CD4-positive, alpha-beta T cell (primary cell): Measurements from ENCODE around the gene MAGEA9B. TPM values are rescaled to one million over a fixed set of nuclear protein-coding genes. Genes with fewer than 3 reads are reported as not detected.
A peak's percentile ranks its signal among the peaks of the same experiment; 100 is the strongest.
"Not testable (repeated sequence)": the region's sequence is repeated elsewhere in the genome, so short reads cannot be mapped to it uniquely, and the experiment has no call there.

Experiments used
- ATAC-seq: fragments of 200-7000 bp; cut with Tn5 transposase; one replicate; pipeline ENCODE4 v1.10.0; 2022; ENCODE audit warnings: mild to moderate bottlenecking; ENCODE audit not compliant: poor library complexity
- CTCF ChIA-PET: fragments of 350-600 bp; sonication (Branson Sonifier 250); formaldehyde crosslinking; loops from one replicate; lab custom pipeline; 2021; ENCODE audit warnings: antibody characterized with exemption, inconsistent platforms; lab: Charles Lee
- POLR2A ChIA-PET: fragments of 350-600 bp; sonication (Branson Sonifier 250); formaldehyde crosslinking; loops from one replicate; lab custom pipeline; 2021; ENCODE audit warnings: antibody characterized with exemption, inconsistent platforms; lab: Charles Lee
- DNase-seq, 14 experiments: peaks; one replicate each; pipeline ENCODE4 v3.0.0-alpha.2; 2013 to 2020; ENCODE audit warnings: mixed read lengths in 2 of 14
- H3K27ac ChIP-seq, 2 donors: one replicate each; pipeline versions ENCODE4 v1.5.1 to v1.7.0; 2013; ENCODE audit warnings: low read length in 2 of 2, low read depth in 1 of 2, mild to moderate bottlenecking in 1 of 2
- H3K27me3 ChIP-seq, 2 experiments: 1 replicate in 1 of 2; 2 replicates in 1 of 2; pipeline versions ENCODE4 v1.6.1 to v1.7.0; 2013; ENCODE audit warnings: low read length in 2 of 2, control low read depth in 1 of 2, mild to moderate bottlenecking in 1 of 2, moderate library complexity in 1 of 2; ENCODE audit not compliant: insufficient read depth in 2 of 2, control insufficient read depth in 1 of 2
- H3K36me3 ChIP-seq: one replicate; pipeline ENCODE4 v1.6.1; 2013; ENCODE audit warnings: low read length, control low read depth; ENCODE audit not compliant: insufficient read depth
- H3K4me1 ChIP-seq: one replicate; pipeline ENCODE4 v1.6.1; 2013; ENCODE audit warnings: low read length, control low read depth; ENCODE audit not compliant: insufficient read depth
- H3K4me3 ChIP-seq: one replicate; pipeline ENCODE4 v1.5.1; 2013; ENCODE audit warnings: mild to moderate bottlenecking, low read length, moderate library complexity
- H3K9me3 ChIP-seq, 2 experiments: 1 replicate in 1 of 2; 2 replicates in 1 of 2; pipeline versions ENCODE4 v1.6.1 to v1.7.0; 2013; ENCODE audit warnings: low read length in 2 of 2, mild to moderate bottlenecking in 2 of 2, control low read depth in 1 of 2, moderate library complexity in 1 of 2; ENCODE audit not compliant: control insufficient read depth in 1 of 2, insufficient read depth in 1 of 2
- H3K27ac Mint-ChIP-seq: one replicate; pipeline ENCODE4 v1.8.0; 2020; ENCODE audit warnings: mixed read lengths
- H3K27me3 Mint-ChIP-seq: one replicate; pipeline ENCODE4 v1.8.0; 2021; ENCODE audit warnings: mixed read lengths
- H3K36me3 Mint-ChIP-seq: one replicate; pipeline ENCODE4 v1.8.0; 2021; ENCODE audit warnings: low read depth, mixed read lengths
- H3K4me1 Mint-ChIP-seq: one replicate; pipeline ENCODE4 v1.8.0; 2021; ENCODE audit warnings: low read depth, mixed read lengths
- H3K4me3 Mint-ChIP-seq: one replicate; pipeline ENCODE4 v1.8.0; 2020; ENCODE audit warnings: mild to moderate bottlenecking, mixed read lengths
- H3K9me3 Mint-ChIP-seq: one replicate; pipeline ENCODE4 v1.8.0; 2020; ENCODE audit warnings: mixed read lengths
- intact Hi-C, 2 experiments: fragments of 100-400 bp; cut with DNase I in 1 of 2; cut with micrococcal nuclease in 1 of 2; formaldehyde crosslinking; loops; one replicate each; pipeline versions ENCODE4 v1.15.1 to v1.9.0; 2023 to 2025; cut with DNase I, micrococcal nuclease
- total RNA-seq, 174 experiments: library from RNA in 2 of 174; stranded (reverse) in 2 of 174; gene quantifications; one replicate each; pipeline ENCODE4 v1.2.3 and lab custom pipeline; 2021 to 2026
- TF ChIP-seq, protein P1 (sequence below): fragments of 200-600 bp; IDR thresholded peaks from one replicate; pipeline ENCODE4 v1.8.0; 2022; ENCODE audit warnings: antibody characterized with exemption, mild to moderate bottlenecking

Gene MAGEA9B
- total RNA-seq, 2 experiments from 2014 or later: not detected

DNA sequence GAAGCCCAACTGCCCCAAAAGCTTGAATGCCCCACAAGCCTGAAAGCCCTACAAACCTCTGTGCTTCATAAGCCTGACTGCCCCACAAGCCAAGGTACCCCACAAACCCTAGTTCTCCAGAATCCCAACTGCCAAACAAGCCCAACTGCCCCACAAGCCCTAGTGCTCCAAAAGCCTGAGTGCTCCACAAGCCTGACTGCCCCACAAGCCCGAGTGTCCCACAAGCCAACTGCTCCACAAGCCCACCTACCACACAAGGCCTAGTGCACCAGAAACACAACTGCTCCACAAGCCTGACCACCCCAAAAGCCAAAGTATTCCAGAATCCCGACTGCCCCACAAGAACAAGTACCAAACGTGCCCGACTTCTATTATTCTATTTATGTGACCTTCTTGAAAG lies 23.9 kb downstream of the MAGEA9B start:
- H3K9me3 ChIP-seq: no peaks in the 10 kb centered on the region
- Mint-ChIP-seq H3K4me1 (no peaks in the 10 kb centered on the region), H3K9me3 (no peaks in the 10 kb centered on the region), H3K27me3 (no peaks in the 10 kb centered on the region), H3K27ac (no peak overlapping the region), H3K4me3 (no peak overlapping the region), H3K36me3 (no peaks in the 10 kb centered on the region)
- no peak overlapping the region for H3K27ac ChIP-seq
- TF ChIP-seq, protein P1, sequence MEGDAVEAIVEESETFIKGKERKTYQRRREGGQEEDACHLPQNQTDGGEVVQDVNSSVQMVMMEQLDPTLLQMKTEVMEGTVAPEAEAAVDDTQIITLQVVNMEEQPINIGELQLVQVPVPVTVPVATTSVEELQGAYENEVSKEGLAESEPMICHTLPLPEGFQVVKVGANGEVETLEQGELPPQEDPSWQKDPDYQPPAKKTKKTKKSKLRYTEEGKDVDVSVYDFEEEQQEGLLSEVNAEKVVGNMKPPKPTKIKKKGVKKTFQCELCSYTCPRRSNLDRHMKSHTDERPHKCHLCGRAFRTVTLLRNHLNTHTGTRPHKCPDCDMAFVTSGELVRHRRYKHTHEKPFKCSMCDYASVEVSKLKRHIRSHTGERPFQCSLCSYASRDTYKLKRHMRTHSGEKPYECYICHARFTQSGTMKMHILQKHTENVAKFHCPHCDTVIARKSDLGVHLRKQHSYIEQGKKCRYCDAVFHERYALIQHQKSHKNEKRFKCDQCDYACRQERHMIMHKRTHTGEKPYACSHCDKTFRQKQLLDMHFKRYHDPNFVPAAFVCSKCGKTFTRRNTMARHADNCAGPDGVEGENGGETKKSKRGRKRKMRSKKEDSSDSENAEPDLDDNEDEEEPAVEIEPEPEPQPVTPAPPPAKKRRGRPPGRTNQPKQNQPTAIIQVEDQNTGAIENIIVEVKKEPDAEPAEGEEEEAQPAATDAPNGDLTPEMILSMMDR: no peak
- H3K36me3 ChIP-seq: no peaks in the 10 kb centered on the region
- H3K27me3 ChIP-seq: no peaks in the 10 kb centered on the region
- H3K4me3 ChIP-seq: no peak overlapping the region
- ChIA-PET CTCF (no interaction called here), POLR2A (no interaction called here)
- H3K4me1 ChIP-seq: no peaks in the 10 kb centered on the region
- no peak for DNase-seq
- intact Hi-C loops: no loop called here
- no peak for ATAC-seq

DNA sequence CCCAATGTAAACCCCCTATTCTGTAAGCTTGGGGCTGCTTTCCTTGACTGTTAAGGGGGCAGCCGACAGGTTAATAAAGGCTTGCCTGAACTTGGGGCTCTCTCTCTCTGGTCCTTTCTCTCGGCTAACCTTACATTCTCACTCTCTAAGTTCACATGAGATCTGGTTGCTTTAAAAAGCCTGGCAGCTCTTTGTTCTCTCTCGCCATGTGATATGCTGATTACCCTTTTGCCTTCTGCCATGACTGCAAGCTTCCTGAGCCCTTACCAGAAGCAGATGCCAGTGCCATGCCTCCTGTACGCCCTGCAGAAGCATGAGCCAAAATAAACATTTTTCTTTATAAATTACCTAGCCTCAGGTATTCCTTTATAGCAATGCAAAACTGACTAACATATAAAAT lies 32.0 kb downstream of the MAGEA9B start:
- POLR2A ChIA-PET: not testable (repeated sequence)

DNA sequence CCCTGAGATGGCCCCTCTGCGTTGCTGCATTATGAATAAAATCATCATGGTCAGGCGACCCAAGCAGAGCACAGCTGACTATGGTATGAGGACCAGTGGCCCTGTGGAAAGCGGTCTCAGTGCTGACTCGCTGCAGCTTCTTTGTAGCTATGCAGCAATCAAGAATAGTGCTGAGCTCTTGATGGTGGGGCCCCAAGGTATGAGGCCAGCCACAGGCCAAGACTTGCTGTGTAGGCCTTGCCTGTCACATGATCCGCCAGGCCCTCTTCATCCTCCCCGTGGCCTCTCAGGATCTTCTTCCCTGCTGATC lies 35.4 kb downstream of the MAGEA9B start:
- H3K36me3 ChIP-seq, H3K27me3 ChIP-seq, H3K4me1 Mint-ChIP-seq, H3K27me3 Mint-ChIP-seq, H3K27ac ChIP-seq, H3K4me1 ChIP-seq, CTCF ChIA-PET, POLR2A ChIA-PET, intact Hi-C loops, H3K4me3 ChIP-seq, H3K4me3 Mint-ChIP-seq, H3K9me3 Mint-ChIP-seq, ATAC-seq, DNase-seq, H3K27ac Mint-ChIP-seq, H3K9me3 ChIP-seq, H3K36me3 Mint-ChIP-seq: not testable (repeated sequence)

More for the DNA sequence above, 32.0 kb downstream of the MAGEA9B start:
- DNase-seq, H3K4me3 ChIP-seq, H3K4me3 Mint-ChIP-seq, H3K4me1 Mint-ChIP-seq, H3K27me3 Mint-ChIP-seq, H3K4me1 ChIP-seq, H3K9me3 Mint-ChIP-seq, H3K36me3 Mint-ChIP-seq, CTCF ChIA-PET, H3K27ac ChIP-seq, H3K9me3 ChIP-seq, H3K36me3 ChIP-seq, intact Hi-C loops, H3K27me3 ChIP-seq, H3K27ac Mint-ChIP-seq, ATAC-seq: not testable (repeated sequence)

DNA sequence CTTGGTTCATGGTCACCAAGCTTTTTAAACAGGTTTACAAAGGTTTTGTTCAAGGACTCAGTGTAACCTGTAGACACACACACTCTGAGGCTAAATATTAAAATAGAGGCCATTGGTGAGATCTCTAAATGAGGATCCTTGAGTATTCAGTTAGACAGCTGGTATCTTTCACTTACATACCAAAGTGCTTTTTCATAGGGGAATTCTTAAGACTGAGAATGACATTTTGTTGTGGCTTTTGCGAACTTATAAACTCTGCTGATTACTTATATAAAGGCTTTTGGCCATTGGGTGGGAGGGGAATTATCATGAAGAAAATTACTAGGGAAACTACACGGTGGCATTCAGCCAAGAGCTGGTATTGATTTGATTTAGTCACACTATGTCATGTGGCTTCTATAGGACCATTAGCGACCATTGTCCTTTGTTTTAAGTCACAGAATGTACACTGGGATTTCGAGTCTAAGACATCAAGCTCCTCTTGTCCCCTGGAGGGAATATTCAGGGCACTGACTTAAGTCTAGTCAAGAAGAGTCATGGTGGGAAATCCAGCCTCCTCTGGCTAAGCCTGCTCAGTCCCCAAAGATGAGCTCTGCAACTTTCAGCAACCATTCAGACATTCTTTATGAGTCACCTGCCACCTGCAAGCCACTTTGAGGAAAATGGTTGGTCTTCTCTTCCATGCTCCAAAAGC lies 35.9 kb downstream of the MAGEA9B start:
- H3K27ac ChIP-seq, H3K9me3 Mint-ChIP-seq, CTCF ChIA-PET, H3K4me1 Mint-ChIP-seq, intact Hi-C loops, H3K4me3 ChIP-seq, H3K36me3 ChIP-seq, DNase-seq, H3K9me3 ChIP-seq, POLR2A ChIA-PET, ATAC-seq, H3K4me3 Mint-ChIP-seq, H3K27ac Mint-ChIP-seq, H3K4me1 ChIP-seq, H3K27me3 ChIP-seq, H3K27me3 Mint-ChIP-seq, H3K36me3 Mint-ChIP-seq: not testable (repeated sequence)

DNA sequence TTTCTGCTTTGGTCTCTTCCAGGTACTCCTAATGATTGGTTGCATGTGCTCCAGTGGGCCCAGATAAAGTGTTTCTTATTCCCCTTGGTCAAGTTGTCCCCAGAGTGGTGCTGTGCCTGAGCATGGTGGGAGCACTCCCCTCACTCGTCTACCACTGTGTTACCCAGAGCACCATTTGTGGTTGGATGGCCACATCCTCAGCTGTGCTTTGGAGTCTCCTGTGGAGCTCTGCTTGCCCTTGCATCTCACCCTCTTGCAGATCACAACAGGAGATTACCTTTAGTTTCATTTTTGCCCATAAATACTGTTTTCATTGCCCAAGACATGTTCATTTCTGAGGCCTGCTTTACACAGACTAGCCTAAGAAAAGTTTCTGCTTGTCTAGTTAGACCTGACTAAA lies 36.8 kb downstream of the MAGEA9B start:
- H3K27me3 ChIP-seq, H3K27me3 Mint-ChIP-seq, H3K27ac Mint-ChIP-seq, H3K4me1 ChIP-seq, H3K4me1 Mint-ChIP-seq, H3K27ac ChIP-seq, CTCF ChIA-PET, H3K9me3 Mint-ChIP-seq, H3K36me3 ChIP-seq, H3K36me3 Mint-ChIP-seq, H3K4me3 Mint-ChIP-seq, POLR2A ChIA-PET, H3K9me3 ChIP-seq, intact Hi-C loops, H3K4me3 ChIP-seq: not testable (repeated sequence)
- DNase-seq (peak in 1 of 14 experiments; percentile 31), ATAC-seq (peak; percentile 27)

DNA sequence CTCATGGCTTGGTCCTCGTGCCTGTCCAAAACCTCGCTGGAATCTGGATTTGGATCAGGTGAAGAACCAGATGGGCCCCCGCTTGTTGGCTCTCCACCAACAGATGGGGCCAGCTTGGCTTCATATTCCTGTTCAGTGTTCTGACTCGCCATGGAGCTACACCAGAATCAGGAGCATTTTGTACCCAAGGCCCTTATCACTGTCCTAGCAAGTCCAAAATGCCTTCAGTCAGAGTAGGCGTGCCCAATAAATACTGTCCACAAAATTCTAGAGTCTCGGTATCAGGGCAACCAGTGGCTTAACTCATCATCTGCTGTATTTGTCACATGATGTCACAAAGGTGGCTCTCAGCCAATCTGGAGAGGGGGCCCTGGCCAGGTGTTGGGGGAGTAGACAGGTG lies 37.6 kb downstream of the MAGEA9B start, which contains the start of gene HSFX3:
Gene HSFX3, minus strand, starts transcription at position 224 of the 400 bp plus-strand sequence. Its CDS starts 72 bp downstream, at position 152.
- H3K27me3 ChIP-seq, intact Hi-C loops, H3K27ac Mint-ChIP-seq, H3K36me3 Mint-ChIP-seq, H3K9me3 Mint-ChIP-seq, DNase-seq, H3K9me3 ChIP-seq, H3K4me3 ChIP-seq, H3K4me1 Mint-ChIP-seq, H3K27me3 Mint-ChIP-seq, H3K4me3 Mint-ChIP-seq, ATAC-seq, H3K36me3 ChIP-seq, CTCF ChIA-PET, H3K4me1 ChIP-seq, POLR2A ChIA-PET, H3K27ac ChIP-seq: not testable (repeated sequence)
